Activated T-cell treated with anti-CD3 and anti-CD28 coated beads, Interleukin-2, amount 50 U/mL, for 4 hours (primary cell): ENCODE measurements around the gene FXYD1. TPM values are rescaled to one million over a fixed set of nuclear protein-coding genes. Genes with fewer than 3 reads are reported as not detected.
A peak's percentile ranks its signal among the peaks of the same experiment; 100 is the strongest.

Source experiments
- ATAC-seq, 2 donors: fragments of 200-7000 bp; cut with Tn5 transposase; one replicate each; pipeline ENCODE4 v1.10.0; 2021
- DNase-seq: peaks from one replicate; pipeline ENCODE4 v3.0.0-alpha.2; 2020
- H3K27me3 Mint-ChIP-seq: one replicate; pipeline ENCODE4 v1.8.0; 2021; ENCODE audit warnings: low read depth, mixed read lengths
- H3K36me3 Mint-ChIP-seq: one replicate; pipeline ENCODE4 v1.8.0; 2022; ENCODE audit warnings: mixed read lengths; ENCODE audit not compliant: insufficient read depth
- H3K4me1 Mint-ChIP-seq: one replicate; pipeline ENCODE4 v1.8.0; 2021; ENCODE audit warnings: low read depth, mixed read lengths
- H3K4me3 Mint-ChIP-seq: one replicate; pipeline ENCODE4 v1.8.0; 2021; ENCODE audit warnings: mild to moderate bottlenecking, moderate library complexity, mixed read lengths
- H3K9me3 Mint-ChIP-seq: one replicate; pipeline ENCODE4 v1.8.0; 2021; ENCODE audit warnings: mixed read lengths
- total RNA-seq, 3 donors: library from RNA; stranded (reverse); gene quantifications; one replicate each; pipeline ENCODE4 v1.2.1, GENCODE V29; 2021

The FXYD1 gene
- total RNA-seq, 3 donors from 2014 or later = 0.95 to 1.6 (median 1.4) TPM

- no peaks in the 10 kb centered on the region for H3K27me3 Mint-ChIP-seq
- H3K4me1 Mint-ChIP-seq = peaks cover 50% of the 10 kb centered on the region
- H3K36me3 Mint-ChIP-seq = peaks cover 70% of the 10 kb centered on the region
- ATAC-seq = no peak
- H3K4me3 Mint-ChIP-seq = no peak overlapping the region
- H3K9me3 Mint-ChIP-seq = peaks cover 17% of the 10 kb centered on the region
- DNase-seq = no peak
Observed at GRCh38 chr19:35165200-35166058, 26.8 kb downstream of the FXYD1 start.

- no peak for ATAC-seq
- peaks cover 17% of the 10 kb centered on the region for H3K9me3 Mint-ChIP-seq
- no peak for DNase-seq
- H3K36me3 Mint-ChIP-seq = peaks cover 64% of the 10 kb centered on the region
- H3K4me3 Mint-ChIP-seq = no peak overlapping the region
- H3K27me3 Mint-ChIP-seq = no peaks in the 10 kb centered on the region
- peaks cover 47% of the 10 kb centered on the region for H3K4me1 Mint-ChIP-seq
Observed at GRCh38 chr19:35166100-35167063, 27.8 kb downstream of the FXYD1 start.

GRCh38 chr19:35167251-35168119, 28.9 kb downstream of the FXYD1 start:
- peaks cover 55% of the 10 kb centered on the region for H3K36me3 Mint-ChIP-seq
- H3K4me3 Mint-ChIP-seq = no peak overlapping the region
- peaks cover 13% of the 10 kb centered on the region for H3K9me3 Mint-ChIP-seq
- no peak for ATAC-seq
- H3K4me1 Mint-ChIP-seq = peaks cover 41% of the 10 kb centered on the region
- no peak for DNase-seq
- H3K27me3 Mint-ChIP-seq = no peaks in the 10 kb centered on the region

GRCh38 chr19:35168196-35168595, 29.6 kb downstream of the FXYD1 start:
- ATAC-seq (no peak), DNase-seq (no peak)
- Mint-ChIP-seq H3K27me3 (no peaks in the 10 kb centered on the region), H3K4me3 (no peak overlapping the region), H3K4me1 (peaks cover 39% of the 10 kb centered on the region), H3K36me3 (peaks cover 48% of the 10 kb centered on the region), H3K9me3 (peaks cover 13% of the 10 kb centered on the region)

- H3K4me1 Mint-ChIP-seq = peaks cover 36% of the 10 kb centered on the region
- no peaks in the 10 kb centered on the region for H3K27me3 Mint-ChIP-seq
- H3K9me3 Mint-ChIP-seq = peaks cover 13% of the 10 kb centered on the region
- DNase-seq (no peak), ATAC-seq (peak; percentile 23 to 51)
- H3K4me3 Mint-ChIP-seq = no peak overlapping the region
- H3K36me3 Mint-ChIP-seq = peaks cover 37% of the 10 kb centered on the region
Observed at GRCh38 chr19:35169221-35169995, 30.8 kb downstream of the FXYD1 start.

GRCh38 chr19:35170359-35171061, 31.9 kb downstream of the FXYD1 start:
- Mint-ChIP-seq H3K9me3 (peaks cover 11% of the 10 kb centered on the region), H3K27me3 (no peaks in the 10 kb centered on the region), H3K4me3 (no peak overlapping the region), H3K36me3 (peaks cover 30% of the 10 kb centered on the region), H3K4me1 (peaks cover 42% of the 10 kb centered on the region)
- ATAC-seq (no peak), DNase-seq (no peak)

- H3K27me3 Mint-ChIP-seq = no peaks in the 10 kb centered on the region
- no peak for ATAC-seq
- DNase-seq = no peak
- H3K36me3 Mint-ChIP-seq = peaks cover 18% of the 10 kb centered on the region
- no peaks in the 10 kb centered on the region for H3K9me3 Mint-ChIP-seq
- no peak overlapping the region for H3K4me3 Mint-ChIP-seq
- peaks cover 42% of the 10 kb centered on the region for H3K4me1 Mint-ChIP-seq
Observed at GRCh38 chr19:35171730-35172129, 33.1 kb downstream of the FXYD1 start.

GRCh38 chr19:35174226-35174625, 35.6 kb downstream of the FXYD1 start:
- DNase-seq = no peak

GRCh38 chr19:35176181-35176570, 37.6 kb downstream of the FXYD1 start:
- no peak overlapping the region for H3K4me3 Mint-ChIP-seq
- no peaks in the 10 kb centered on the region for H3K9me3 Mint-ChIP-seq
- no peak for DNase-seq
- no peak for ATAC-seq
- no peaks in the 10 kb centered on the region for H3K27me3 Mint-ChIP-seq
- peaks cover 3% of the 10 kb centered on the region for H3K36me3 Mint-ChIP-seq
- H3K4me1 Mint-ChIP-seq = peaks cover 52% of the 10 kb centered on the region

More at GRCh38 chr19:35174226-35174625, 35.6 kb downstream of the FXYD1 start:
- Mint-ChIP-seq H3K4me1 (peaks cover 35% of the 10 kb centered on the region), H3K4me3 (no peak overlapping the region), H3K36me3 (peaks cover 8% of the 10 kb centered on the region), H3K27me3 (no peaks in the 10 kb centered on the region), H3K9me3 (no peaks in the 10 kb centered on the region)
- no peak for ATAC-seq

- DNase-seq = no peak
- Mint-ChIP-seq H3K4me1 (peaks cover 53% of the 10 kb centered on the region), H3K4me3 (no peak overlapping the region), H3K27me3 (no peaks in the 10 kb centered on the region), H3K9me3 (no peaks in the 10 kb centered on the region), H3K36me3 (peaks cover 3% of the 10 kb centered on the region)
- ATAC-seq = no peak
Observed at GRCh38 chr19:35177377-35178274, 39.0 kb downstream of the FXYD1 start.

GRCh38 chr19:35178701-35179100, 40.1 kb downstream of the FXYD1 start:
- H3K27me3 Mint-ChIP-seq = no peaks in the 10 kb centered on the region
- peaks cover 53% of the 10 kb centered on the region for H3K4me1 Mint-ChIP-seq
- H3K4me3 Mint-ChIP-seq = no peak overlapping the region
- H3K9me3 Mint-ChIP-seq = no peaks in the 10 kb centered on the region
- DNase-seq (no peak), ATAC-seq (no peak)
- peaks cover 3% of the 10 kb centered on the region for H3K36me3 Mint-ChIP-seq

GRCh38 chr19:35179830-35180229, 41.2 kb downstream of the FXYD1 start:
- H3K36me3 Mint-ChIP-seq = peaks cover 3% of the 10 kb centered on the region
- no peak overlapping the region for H3K4me3 Mint-ChIP-seq

More at GRCh38 chr19:35179830-35180229, 41.2 kb downstream of the FXYD1 start:
- DNase-seq = no peak
- ATAC-seq = no peak
- no peaks in the 10 kb centered on the region for H3K27me3 Mint-ChIP-seq
- peaks cover 8% of the 10 kb centered on the region for H3K9me3 Mint-ChIP-seq
- H3K4me1 Mint-ChIP-seq = peaks cover 55% of the 10 kb centered on the region
